Stimulated activated CD8-positive, alpha-beta memory T cell treated with anti-CD3 and anti-CD28 coated beads, Interleukin-12 subunit alpha, Interleukin-12 subunit beta, amount 100 ng/mL, for 1 hour (primary cell): ENCODE data around the gene FGR.
"Not testable (repeated sequence)": the region's sequence is repeated elsewhere in the genome, so short reads cannot be mapped to it uniquely, and the experiment has no call there.

Experiments used
- DNase-seq: peaks from one replicate; pipeline ENCODE4 v3.0.0-alpha.2; 2020; ENCODE audit warnings: low read depth

FGR gene

GRCh38 chr1:27634177-27634984, 604 bp downstream of the FGR start:
- DNase-seq: peak; percentile 32

GRCh38 chr1:27633640-27634176, 1.3 kb downstream of the FGR start:
- no peak for DNase-seq

- no peak for DNase-seq
These were observed 1.7 kb downstream of the FGR start for GRCh38 chr1:27633298-27633610.

- DNase-seq: no peak
These were observed 2.3 kb downstream of the FGR start for GRCh38 chr1:27632387-27633297.

- DNase-seq: no peak
These were observed 4.0 kb downstream of the FGR start for GRCh38 chr1:27630859-27631491.

GRCh38 chr1:27628712-27629111, 6.3 kb downstream of the FGR start:
- DNase-seq: no peak

GRCh38 chr1:27627733-27628132, 7.3 kb downstream of the FGR start:
- not testable (repeated sequence) for DNase-seq

GRCh38 chr1:27627061-27627460, 7.9 kb downstream of the FGR start:
- no peak for DNase-seq

- DNase-seq: no peak
These were observed 8.7 kb downstream of the FGR start for GRCh38 chr1:27626031-27626935.

GRCh38 chr1:27624467-27625178, 10.4 kb downstream of the FGR start:
- DNase-seq: no peak

GRCh38 chr1:27623327-27624212, 11.4 kb downstream of the FGR start:
- DNase-seq: no peak

- no peak for DNase-seq
These were observed 12.2 kb downstream of the FGR start for GRCh38 chr1:27622828-27623227.

GRCh38 chr1:27621051-27621920, 13.7 kb downstream of the FGR start:
- DNase-seq: no peak

- DNase-seq: not testable (repeated sequence)
These were observed 15.1 kb downstream of the FGR start for GRCh38 chr1:27619782-27620438.

- no peak for DNase-seq
These were observed 16.5 kb downstream of the FGR start for GRCh38 chr1:27618341-27619082.

GRCh38 chr1:27617420-27617819, 17.6 kb downstream of the FGR start:
- DNase-seq: no peak

- no peak for DNase-seq
These were observed 18.5 kb downstream of the FGR start for GRCh38 chr1:27616441-27616840.
